Measurements from ENCODE around the gene STK39.

DNA sequence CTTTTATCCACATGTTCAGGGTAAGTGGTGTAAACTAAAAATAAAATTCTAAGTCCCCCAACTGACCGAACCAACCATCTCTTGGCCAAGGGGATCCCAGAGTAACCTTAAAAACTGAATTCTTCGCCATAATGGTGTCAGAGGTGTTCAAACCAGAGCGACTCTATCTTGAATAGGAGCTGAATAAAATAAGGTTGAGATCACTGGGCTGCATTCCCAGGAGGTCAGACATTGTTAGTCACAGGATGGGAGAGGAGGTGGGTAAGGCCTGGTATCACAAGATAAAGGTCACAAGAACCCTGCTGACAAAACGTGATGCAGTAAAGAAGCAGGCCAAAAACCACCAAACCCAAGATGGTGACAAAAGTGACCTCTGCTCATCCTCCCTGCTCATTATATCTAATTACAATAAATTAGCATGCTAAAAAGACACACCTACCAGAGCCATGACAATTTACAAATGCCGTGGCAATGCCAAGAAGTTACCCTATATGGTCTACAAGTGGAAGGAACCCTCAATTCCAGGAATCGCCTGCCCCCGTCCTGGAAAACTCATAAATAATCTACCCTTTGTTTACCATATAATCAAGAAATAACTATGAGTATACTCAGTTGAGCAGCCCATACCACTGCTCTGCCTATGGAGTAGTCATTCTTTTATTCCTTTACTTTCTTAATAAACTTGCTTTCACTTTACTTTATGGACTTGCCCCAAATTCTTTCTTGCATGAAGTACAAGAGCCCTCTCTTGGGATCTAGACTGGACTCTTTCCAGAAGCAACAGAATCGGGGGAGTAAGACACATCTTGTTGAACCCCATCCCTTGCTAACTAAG is 302.4 kb downstream of the STK39 start:
- TF ChIP-seq, protein P1, sequence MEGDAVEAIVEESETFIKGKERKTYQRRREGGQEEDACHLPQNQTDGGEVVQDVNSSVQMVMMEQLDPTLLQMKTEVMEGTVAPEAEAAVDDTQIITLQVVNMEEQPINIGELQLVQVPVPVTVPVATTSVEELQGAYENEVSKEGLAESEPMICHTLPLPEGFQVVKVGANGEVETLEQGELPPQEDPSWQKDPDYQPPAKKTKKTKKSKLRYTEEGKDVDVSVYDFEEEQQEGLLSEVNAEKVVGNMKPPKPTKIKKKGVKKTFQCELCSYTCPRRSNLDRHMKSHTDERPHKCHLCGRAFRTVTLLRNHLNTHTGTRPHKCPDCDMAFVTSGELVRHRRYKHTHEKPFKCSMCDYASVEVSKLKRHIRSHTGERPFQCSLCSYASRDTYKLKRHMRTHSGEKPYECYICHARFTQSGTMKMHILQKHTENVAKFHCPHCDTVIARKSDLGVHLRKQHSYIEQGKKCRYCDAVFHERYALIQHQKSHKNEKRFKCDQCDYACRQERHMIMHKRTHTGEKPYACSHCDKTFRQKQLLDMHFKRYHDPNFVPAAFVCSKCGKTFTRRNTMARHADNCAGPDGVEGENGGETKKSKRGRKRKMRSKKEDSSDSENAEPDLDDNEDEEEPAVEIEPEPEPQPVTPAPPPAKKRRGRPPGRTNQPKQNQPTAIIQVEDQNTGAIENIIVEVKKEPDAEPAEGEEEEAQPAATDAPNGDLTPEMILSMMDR (IDR thresholded peaks at IDR 0.05) = no peak
- TF ChIP-seq POLR2A (IDR thresholded peaks at IDR 0.05) (no peak), EP300 (IDR thresholded peaks at IDR 0.05) (no peak)
